Thymus (tissue), 11 donors: ENCODE measurements around the gene PKP2. TPM values are rescaled to one million over a fixed set of nuclear protein-coding genes. Genes with fewer than 3 reads are reported as not detected.
"Not testable (repeated sequence)": the region's sequence is repeated elsewhere in the genome, so short reads cannot be mapped to it uniquely, and the experiment has no call there.

ENCODE experiments used
- DNase-seq, 9 donors: peaks; one replicate each; pipeline ENCODE4 v3.0.0-alpha.2; 2013; ENCODE audit warnings: low spot score in 9 of 9, low read depth in 6 of 9, missing footprints in 1 of 9
- H3K27ac ChIP-seq, 2 donors: one replicate each; pipeline ENCODE4 v1.5.1; 2013; ENCODE audit warnings: control low read depth in 1 of 2, low read depth in 1 of 2, low read length in 1 of 2, mild to moderate bottlenecking in 1 of 2, moderate library complexity in 1 of 2
- H3K27me3 ChIP-seq, 2 donors: one replicate each; pipeline ENCODE4 v1.5.1; 2013; ENCODE audit warnings: low read length in 1 of 2; ENCODE audit not compliant: control insufficient read depth in 2 of 2, insufficient read depth in 1 of 2
- H3K36me3 ChIP-seq, 2 donors: one replicate each; pipeline ENCODE4 v1.5.1; 2013; ENCODE audit warnings: low read length in 1 of 2, mild to moderate bottlenecking in 1 of 2, moderate library complexity in 1 of 2; ENCODE audit not compliant: control insufficient read depth in 2 of 2, insufficient read depth in 2 of 2
- H3K4me1 ChIP-seq, 2 donors: one replicate each; pipeline ENCODE4 v1.5.1; 2013; ENCODE audit warnings: low read length in 2 of 2; ENCODE audit not compliant: control insufficient read depth in 2 of 2, insufficient read depth in 2 of 2
- H3K4me3 ChIP-seq, 2 donors: one replicate each; pipeline ENCODE4 v1.5.1; 2013; ENCODE audit warnings: low read length in 2 of 2, control low read depth in 1 of 2, mild to moderate bottlenecking in 1 of 2
- H3K9me3 ChIP-seq, 2 donors: one replicate each; pipeline ENCODE4 v1.5.1; 2013; ENCODE audit warnings: low read length in 1 of 2, mild to moderate bottlenecking in 1 of 2; ENCODE audit not compliant: control insufficient read depth in 2 of 2, insufficient read depth in 1 of 2
- WGBS: extraction: QIAGEN DNeasy Blood & Tissue Kit; methylation state at CpG from one replicate; pipeline ENCODE4 v1.1.7; 2013; 5-methylcytosine and 5-hydroxymethylcytosine counted together
- polyA plus RNA-seq: library from polyadenylated mRNA; stranded (reverse); fragments of 200-250 nt; gene quantifications from one replicate; pipeline ENCODE4 v1.2.3, GENCODE V29; 2013
- total RNA-seq: library from RNA; stranded (reverse); fragments of 120-200 nt; gene quantifications from one replicate; pipeline ENCODE4 v1.2.4, GENCODE V29; 2013
- donor health status: healthy.

The PKP2 gene
- total and polyA plus RNA-seq, 2 donors = 6.0 to 13.7 TPM

GRCh38 chr12:32876004-32876403 lies 20.6 kb downstream of the PKP2 start:
- Histone ChIP-seq H3K27ac (no peak overlapping the region), H3K36me3 (no peaks in the 10 kb centered on the region), H3K4me3 (no peak overlapping the region), H3K4me1 (no peaks in the 10 kb centered on the region), H3K9me3 (no peaks in the 10 kb centered on the region), H3K27me3 (no peaks in the 10 kb centered on the region)
- WGBS = 94% methylated on average over 2 of the region's 2 CpGs
- DNase-seq = no peak

- H3K9me3 ChIP-seq = no peaks in the 10 kb centered on the region
- H3K4me3 ChIP-seq = no peak overlapping the region
- 98% methylated on average over 1 of the region's 1 CpG for WGBS
- H3K4me1 ChIP-seq = no peaks in the 10 kb centered on the region
- no peak for DNase-seq
- no peaks in the 10 kb centered on the region for H3K36me3 ChIP-seq
- no peak overlapping the region for H3K27ac ChIP-seq
- H3K27me3 ChIP-seq = no peaks in the 10 kb centered on the region
Measured at GRCh38 chr12:32874975-32875374, 21.6 kb downstream of the PKP2 start.

GRCh38 chr12:32874078-32874477 lies 22.5 kb downstream of the PKP2 start:
- no peaks in the 10 kb centered on the region for H3K9me3 ChIP-seq

GRCh38 chr12:32872416-32872815 lies 24.2 kb downstream of the PKP2 start:
- not testable (repeated sequence) for H3K27ac ChIP-seq

More at GRCh38 chr12:32874078-32874477, 22.5 kb downstream of the PKP2 start:
- H3K27me3 ChIP-seq = no peaks in the 10 kb centered on the region
- H3K4me3 ChIP-seq = no peak overlapping the region
- H3K4me1 ChIP-seq = no peaks in the 10 kb centered on the region
- 88% methylated on average over 3 of the region's 3 CpGs for WGBS
- no peaks in the 10 kb centered on the region for H3K36me3 ChIP-seq
- no peak for DNase-seq
- H3K27ac ChIP-seq = no peak overlapping the region

GRCh38 chr12:32870716-32871115 lies 25.9 kb downstream of the PKP2 start:
- WGBS = 96% methylated on average over 3 of the region's 3 CpGs
- Histone ChIP-seq H3K27ac (no peak overlapping the region), H3K4me3 (no peak overlapping the region), H3K27me3 (no peaks in the 10 kb centered on the region), H3K9me3 (no peaks in the 10 kb centered on the region), H3K36me3 (no peaks in the 10 kb centered on the region), H3K4me1 (no peaks in the 10 kb centered on the region)
- DNase-seq = no peak

More at GRCh38 chr12:32872416-32872815, 24.2 kb downstream of the PKP2 start:
- H3K4me3 ChIP-seq, H3K36me3 ChIP-seq, H3K4me1 ChIP-seq, H3K9me3 ChIP-seq, DNase-seq, H3K27me3 ChIP-seq: not testable (repeated sequence)
- WGBS = 93% methylated on average over 5 of the region's 5 CpGs

GRCh38 chr12:32868885-32869284 lies 27.7 kb downstream of the PKP2 start:
- H3K27ac ChIP-seq = no peak overlapping the region

GRCh38 chr12:32864731-32865130 lies 31.8 kb downstream of the PKP2 start:
- H3K36me3 ChIP-seq = no peaks in the 10 kb centered on the region
- WGBS = 96% methylated on average over 2 of the region's 2 CpGs
- no peaks in the 10 kb centered on the region for H3K9me3 ChIP-seq
- no peaks in the 10 kb centered on the region for H3K4me1 ChIP-seq
- H3K27me3 ChIP-seq = no peaks in the 10 kb centered on the region
- H3K4me3 ChIP-seq = no peak overlapping the region
- H3K27ac ChIP-seq = no peak overlapping the region
- DNase-seq = no peak

More at GRCh38 chr12:32868885-32869284, 27.7 kb downstream of the PKP2 start:
- H3K9me3 ChIP-seq = no peaks in the 10 kb centered on the region
- H3K27me3 ChIP-seq = no peaks in the 10 kb centered on the region
- H3K36me3 ChIP-seq = no peaks in the 10 kb centered on the region
- WGBS = 98% methylated on average over 8 of the region's 8 CpGs
- DNase-seq = no peak
- H3K4me3 ChIP-seq = no peak overlapping the region
- no peaks in the 10 kb centered on the region for H3K4me1 ChIP-seq

GRCh38 chr12:32863128-32863527 lies 33.4 kb downstream of the PKP2 start:
- WGBS = 96% methylated on average over 7 of the region's 7 CpGs

GRCh38 chr12:32861658-32862057 lies 34.9 kb downstream of the PKP2 start:
- 95% methylated on average over 2 of the region's 2 CpGs for WGBS

More at GRCh38 chr12:32863128-32863527, 33.4 kb downstream of the PKP2 start:
- Histone ChIP-seq H3K36me3 (no peaks in the 10 kb centered on the region), H3K4me3 (no peak overlapping the region), H3K27ac (no peak overlapping the region), H3K27me3 (no peaks in the 10 kb centered on the region), H3K4me1 (no peaks in the 10 kb centered on the region), H3K9me3 (no peaks in the 10 kb centered on the region)
- no peak for DNase-seq

GRCh38 chr12:32860192-32860591 lies 36.4 kb downstream of the PKP2 start:
- no peaks in the 10 kb centered on the region for H3K9me3 ChIP-seq
- no peaks in the 10 kb centered on the region for H3K4me1 ChIP-seq
- H3K27ac ChIP-seq = no peak overlapping the region
- no peaks in the 10 kb centered on the region for H3K27me3 ChIP-seq
- no peak for DNase-seq
- no peak overlapping the region for H3K4me3 ChIP-seq
- H3K36me3 ChIP-seq = no peaks in the 10 kb centered on the region

More at GRCh38 chr12:32861658-32862057, 34.9 kb downstream of the PKP2 start:
- not testable (repeated sequence) for H3K4me3 ChIP-seq, H3K9me3 ChIP-seq, H3K27me3 ChIP-seq, H3K4me1 ChIP-seq, H3K27ac ChIP-seq, H3K36me3 ChIP-seq, DNase-seq
